GM18517 (cell line): ENCODE results near the gene SPNS3.

ENCODE experiments used
- ATAC-seq: cut with Tn5 transposase; IDR thresholded peaks from one replicate; pipeline ENCODE4 v1.9.1; 2021; ENCODE audit warnings: mild to moderate bottlenecking, moderate library complexity; ENCODE audit not compliant: unreplicated experiment

The SPNS3 gene, protein sequence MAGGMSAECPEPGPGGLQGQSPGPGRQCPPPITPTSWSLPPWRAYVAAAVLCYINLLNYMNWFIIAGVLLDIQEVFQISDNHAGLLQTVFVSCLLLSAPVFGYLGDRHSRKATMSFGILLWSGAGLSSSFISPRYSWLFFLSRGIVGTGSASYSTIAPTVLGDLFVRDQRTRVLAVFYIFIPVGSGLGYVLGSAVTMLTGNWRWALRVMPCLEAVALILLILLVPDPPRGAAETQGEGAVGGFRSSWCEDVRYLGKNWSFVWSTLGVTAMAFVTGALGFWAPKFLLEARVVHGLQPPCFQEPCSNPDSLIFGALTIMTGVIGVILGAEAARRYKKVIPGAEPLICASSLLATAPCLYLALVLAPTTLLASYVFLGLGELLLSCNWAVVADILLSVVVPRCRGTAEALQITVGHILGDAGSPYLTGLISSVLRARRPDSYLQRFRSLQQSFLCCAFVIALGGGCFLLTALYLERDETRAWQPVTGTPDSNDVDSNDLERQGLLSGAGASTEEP

DNA sequence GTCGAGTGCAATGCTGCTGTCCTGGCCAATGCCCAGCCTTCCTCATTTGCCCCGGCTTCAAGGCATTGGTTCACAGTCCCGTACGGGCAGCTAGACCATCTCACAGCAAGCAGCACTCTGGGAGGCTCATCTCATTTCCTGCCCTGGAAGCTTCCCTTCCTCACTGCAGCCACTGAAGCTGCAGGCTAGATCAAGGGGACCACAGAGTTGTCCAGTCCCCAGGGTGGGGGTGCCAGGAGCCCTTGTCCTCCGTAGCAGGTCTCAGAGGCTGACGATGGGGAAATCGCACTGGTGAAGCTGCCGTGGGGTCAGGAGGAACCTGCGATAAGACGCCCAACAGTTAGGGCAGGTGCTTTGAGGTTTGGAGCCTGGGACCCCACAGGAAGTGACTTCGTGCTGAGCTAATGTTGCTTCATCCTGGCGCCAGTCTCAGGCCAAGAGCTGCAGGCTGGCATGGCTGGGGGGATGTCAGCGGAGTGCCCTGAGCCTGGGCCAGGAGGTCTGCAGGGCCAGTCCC, at the start of gene SPNS3:
Gene SPNS3, plus strand, starts transcription at position 426 of the 517 bp plus-strand sequence. Its CDS starts 28 bp downstream, at position 454.
- ATAC-seq, result no peak

DNA sequence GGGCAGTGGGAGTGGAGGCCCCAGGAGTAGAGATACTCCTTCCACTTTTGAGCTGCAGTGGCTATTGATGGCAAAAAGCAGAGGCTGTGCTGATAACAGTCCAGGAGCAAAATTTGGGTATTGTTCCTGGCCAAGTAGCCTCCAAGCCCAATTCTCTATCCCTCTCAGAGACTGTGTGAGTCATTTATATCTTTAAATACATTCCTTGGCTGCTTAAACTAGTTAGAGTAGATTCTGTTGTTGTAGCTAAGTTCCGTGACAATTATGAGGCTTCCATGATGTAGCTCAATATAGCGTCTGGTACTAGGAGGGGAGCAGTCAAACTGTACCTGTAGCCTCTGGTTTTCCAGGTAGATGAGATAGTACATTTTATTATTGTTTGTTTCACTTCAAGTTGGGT, 47.3 kb upstream of the SPNS3 start:
- no peak for ATAC-seq

DNA sequence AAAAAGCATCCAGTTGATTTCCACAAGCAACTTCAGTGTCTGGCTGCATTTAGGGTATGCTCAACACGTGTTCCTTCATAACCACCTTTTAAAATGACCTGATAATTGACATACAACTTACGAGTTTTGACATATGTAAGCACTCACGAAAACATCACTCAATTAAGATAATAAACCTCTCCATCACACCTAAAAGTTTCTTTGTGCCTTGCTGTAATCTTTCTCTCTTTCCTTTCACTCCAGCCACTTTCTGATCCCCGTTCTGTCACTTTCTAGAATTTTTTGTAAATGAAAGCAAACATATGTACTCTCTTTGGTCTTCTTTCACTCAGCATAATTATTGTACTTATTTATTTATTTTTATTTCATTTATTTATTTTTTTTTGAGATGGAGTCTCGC, 46.6 kb upstream of the SPNS3 start:
- no peak for ATAC-seq

DNA sequence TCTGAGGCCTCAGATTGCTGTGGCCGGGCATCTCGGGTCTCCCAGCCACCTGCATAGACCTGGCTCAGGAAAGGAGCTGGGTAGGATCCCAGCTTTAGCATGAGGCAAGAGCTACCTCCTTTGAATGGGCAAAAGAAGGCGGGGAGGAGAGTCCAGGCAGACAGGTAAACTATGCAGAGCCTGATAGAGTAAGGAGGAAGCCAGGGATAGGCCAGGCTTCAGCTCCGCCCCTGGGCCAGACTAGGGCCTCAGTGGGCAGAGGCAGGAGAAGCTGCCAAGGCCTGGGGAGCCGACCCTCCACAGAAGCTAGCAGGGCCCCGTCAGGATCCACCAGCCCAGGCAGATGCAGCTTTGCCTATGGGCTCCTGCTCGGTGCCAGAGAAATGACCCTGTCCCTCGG, 44.7 kb upstream of the SPNS3 start:
- no peak for ATAC-seq

DNA sequence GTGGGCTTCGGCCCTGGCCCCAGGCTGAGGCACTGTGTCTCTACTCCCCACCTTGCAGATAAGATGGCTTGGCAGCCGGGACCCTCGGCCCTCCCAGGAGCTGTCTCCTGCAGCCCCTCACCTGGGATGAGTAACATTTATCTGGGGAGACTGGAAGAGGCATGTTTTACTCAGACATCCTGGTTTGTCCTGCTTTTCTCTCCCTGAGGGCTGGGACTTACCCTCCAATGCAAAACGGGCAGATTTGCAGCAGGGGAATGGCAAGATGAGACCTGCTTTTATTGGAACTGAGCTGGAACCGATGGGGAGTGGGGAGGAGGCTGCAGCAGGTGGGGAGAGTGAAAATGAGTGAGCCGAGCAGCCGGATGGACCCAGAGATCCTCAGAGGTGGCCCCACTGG, 39.9 kb upstream of the SPNS3 start:
- ATAC-seq, result no peak

DNA sequence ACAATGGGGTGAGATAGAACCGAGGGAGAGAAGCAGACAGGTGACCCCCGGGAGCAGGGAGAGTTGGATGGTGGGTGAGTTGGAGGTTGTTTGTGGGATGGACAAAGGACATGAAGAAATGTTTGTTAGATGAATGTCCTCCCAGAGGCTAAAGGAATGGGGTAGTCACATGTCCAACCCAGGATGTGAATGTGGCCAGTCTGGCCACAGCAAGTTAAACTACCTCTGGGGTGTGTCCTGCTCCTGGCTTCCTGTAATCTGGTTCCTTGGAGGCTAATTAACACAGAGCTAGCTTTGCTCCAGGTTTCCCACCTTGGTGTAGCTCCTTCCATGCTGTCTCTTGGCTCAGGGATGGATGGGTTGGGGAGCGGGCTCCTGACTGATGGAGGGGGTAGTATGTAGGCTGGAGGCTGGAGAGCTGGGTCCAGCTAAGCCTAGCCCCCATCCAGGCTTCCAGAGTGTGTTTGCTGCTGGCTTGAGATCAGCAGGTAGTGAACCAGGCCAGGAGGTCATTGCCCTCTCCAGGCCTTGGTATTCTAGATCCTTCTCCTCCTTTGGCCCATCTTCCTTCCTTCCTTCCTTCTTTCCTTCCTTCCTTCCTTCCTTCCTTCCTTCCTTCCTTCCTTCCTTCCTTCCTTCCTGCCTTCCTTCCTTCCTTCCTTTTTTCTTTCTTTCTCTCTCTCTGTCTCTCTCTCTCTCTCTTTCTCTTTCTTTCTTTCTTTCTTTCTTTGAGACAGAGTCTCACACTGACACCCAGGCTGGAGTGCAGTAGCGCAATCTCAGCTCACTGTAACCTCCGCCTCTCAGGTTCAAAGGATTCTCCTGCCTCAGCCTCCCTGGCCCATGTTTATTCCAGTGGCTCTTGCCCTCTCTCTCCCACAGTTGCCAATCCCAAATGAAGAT, 39.3 kb upstream of the SPNS3 start:
- ATAC-seq, result no peak

DNA sequence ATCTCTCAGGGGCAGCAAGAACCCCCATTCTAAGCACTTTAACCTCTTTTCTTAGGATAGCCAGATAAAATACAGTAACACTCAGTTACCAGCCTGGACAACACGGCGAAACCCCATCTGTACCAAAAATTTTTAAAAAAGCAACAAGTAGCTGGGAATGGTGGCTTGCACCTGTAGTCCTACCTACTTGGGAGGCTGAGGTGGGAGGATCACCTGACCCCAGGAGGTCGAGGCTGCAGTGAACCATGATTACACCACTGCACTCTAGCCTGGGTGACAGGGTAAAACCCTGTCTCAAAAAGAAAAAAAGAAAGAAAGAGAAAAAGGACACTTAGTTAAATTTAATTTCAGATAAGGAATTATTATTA, 38.6 kb upstream of the SPNS3 start:
- ATAC-seq, result no peak

DNA sequence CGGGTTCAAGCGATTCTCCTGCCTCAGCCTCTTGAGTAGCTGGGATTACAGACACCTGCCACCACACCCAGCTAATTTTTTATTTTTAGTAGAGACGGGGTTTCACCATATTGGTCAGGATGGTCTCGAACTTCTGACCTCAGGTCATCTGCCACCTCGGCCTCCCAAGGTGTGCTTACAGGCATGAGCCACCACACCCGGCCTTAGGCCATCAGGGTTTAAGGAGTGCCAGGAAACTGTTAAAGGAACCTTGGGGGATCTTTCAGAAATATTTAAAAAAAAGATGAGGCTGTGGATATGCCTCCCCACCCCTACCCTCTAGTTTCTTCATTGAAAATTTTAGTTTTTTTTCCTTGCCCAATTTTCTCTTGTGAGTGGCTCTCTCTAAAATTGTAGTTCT, 35.9 kb upstream of the SPNS3 start:
- ATAC-seq, result no peak

DNA sequence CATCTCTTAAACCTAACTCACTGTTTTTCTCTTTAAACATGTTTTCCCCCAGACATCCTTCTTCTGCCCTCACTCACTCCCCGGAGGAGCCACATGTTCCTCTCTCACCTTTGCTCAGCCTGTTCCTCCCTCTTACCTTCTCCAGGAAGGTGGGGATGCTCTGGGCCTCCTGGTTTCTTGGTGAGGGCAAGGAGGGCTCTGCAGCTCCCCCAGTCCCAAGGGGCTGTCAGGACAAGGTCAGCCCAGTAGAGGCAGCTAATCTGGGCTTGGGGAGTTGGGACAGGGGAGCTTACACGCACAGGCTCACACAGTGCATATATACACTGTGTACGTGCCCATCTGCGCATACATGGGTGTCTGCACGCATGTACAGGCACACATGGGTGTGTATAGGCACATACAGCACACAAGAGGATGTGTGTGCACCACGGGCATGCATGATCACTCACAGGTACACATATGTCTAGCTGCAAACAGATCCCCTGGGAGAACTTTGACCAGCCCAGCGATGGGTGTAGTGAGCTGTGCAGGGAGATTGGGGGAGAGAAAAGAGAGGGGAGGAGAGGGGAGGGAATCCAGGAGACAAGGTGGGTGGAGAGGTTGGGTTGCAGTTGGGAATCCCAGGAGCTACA, 28.6 kb upstream of the SPNS3 start:
- ATAC-seq, result no peak

DNA sequence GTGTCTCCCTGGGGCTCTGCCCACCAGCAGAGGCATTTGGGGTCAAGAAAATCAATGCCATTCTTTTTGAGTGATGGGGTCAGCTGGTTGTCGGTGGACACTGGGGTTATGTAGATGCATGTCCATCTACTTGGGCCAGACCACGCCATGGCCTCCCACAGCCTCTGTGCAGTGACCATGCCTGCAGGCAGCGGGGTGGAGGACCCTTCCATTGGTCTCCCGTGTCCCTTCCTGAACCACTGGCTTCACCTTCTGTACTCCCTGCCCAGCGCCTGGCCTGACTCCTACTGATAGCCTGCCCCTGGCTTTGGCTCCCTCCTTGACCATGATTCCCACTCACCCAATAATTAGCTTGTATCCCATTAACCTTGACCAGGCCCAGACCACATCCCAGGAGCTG, 28.0 kb upstream of the SPNS3 start:
- ATAC-seq, result no peak

DNA sequence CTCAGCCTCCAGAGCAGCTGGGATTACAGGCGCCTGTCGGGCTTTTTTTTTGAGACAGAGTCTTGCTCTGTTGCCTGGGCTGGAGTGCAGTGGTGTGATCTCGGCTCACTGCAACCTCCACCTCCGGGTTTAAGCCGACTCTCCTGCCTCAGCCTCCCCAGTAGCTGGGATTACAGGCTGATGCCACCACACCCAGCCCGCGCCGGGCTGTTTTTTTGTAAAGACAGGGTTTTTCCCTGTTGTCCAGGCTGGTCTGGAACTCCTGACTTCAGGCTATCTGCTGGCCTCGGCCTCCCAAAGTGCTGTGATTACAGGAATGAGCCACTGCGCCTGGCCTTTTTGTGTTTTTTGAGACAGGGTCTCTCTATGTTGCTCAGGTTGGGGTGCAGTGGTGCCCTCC, 27.4 kb upstream of the SPNS3 start:
- no peak for ATAC-seq

DNA sequence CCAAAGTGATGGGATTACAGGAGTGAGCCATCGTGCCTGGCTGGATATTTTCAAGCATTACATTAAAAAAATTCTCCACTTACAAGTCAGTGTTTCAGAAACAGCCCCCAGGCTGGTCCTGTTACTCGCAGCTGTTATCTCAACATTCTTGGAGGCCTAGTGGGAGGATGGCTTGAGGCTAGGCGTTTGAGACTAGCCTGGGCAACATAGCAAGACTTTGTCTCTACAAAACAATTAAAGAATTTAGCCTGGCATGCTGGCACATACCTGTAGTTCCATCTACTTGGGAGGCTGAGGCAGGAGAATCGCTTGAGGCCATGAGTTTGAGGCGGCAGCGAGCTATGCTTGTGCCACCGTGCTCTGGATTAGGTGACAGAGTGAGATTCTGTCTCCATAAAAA, 26.5 kb upstream of the SPNS3 start:
- ATAC-seq, result no peak

DNA sequence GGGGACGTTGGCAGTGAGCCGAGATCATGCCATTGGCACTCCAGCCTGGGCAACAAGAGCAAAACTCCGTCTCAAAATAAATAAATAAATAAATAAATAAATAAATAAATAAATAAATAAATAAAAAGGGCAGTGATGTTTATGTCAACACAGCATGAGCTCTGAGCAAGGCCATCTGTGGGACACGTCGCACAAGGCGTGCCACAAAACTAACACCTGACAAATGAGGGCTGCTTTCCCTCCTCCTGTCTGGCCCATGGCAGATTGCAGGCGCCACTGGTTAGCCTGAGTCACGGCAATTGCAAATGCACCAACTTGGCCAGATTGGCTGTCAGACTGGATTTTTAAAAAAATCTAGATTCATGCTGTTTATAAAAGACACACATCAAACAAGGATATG, 25.9 kb upstream of the SPNS3 start:
- no peak for ATAC-seq

DNA sequence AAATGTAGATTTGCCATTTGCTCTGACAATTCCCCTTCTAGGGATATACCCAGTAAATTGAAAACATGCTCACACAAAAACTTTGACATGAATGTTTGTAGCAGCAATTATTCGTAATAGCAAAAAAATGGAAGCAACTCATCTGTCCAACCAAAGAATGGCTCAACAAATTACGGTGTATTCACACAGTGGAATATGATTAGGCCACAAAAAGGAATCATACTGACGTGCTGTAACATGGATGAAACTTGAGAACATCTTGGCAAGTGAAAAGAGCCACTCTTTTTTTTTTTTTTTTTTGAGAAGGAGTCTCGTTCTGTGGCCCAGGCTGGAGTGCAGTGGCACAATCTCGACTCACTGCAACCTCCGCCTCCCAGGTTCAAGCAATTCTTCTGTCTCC, 24.1 kb upstream of the SPNS3 start:
- ATAC-seq, result no peak

DNA sequence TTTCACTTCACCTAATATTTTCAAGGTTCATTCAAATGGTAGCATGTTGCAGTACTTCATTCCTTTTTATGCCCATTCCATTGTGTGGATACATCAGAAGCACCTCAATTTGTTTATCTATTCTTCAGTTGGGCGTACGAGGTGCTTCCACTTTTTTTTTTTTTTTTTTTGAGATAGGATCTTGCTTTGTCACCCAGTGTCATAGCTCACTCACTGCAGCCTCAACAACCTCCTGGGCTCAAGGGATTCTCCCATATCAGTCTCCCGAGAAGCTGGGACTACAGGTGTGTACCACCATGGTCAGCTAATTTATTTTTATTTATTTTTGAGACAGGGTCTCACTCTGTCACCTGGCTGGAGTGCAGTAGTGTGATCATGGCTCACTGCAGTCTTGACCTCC, 22.5 kb upstream of the SPNS3 start:
- no peak for ATAC-seq

DNA sequence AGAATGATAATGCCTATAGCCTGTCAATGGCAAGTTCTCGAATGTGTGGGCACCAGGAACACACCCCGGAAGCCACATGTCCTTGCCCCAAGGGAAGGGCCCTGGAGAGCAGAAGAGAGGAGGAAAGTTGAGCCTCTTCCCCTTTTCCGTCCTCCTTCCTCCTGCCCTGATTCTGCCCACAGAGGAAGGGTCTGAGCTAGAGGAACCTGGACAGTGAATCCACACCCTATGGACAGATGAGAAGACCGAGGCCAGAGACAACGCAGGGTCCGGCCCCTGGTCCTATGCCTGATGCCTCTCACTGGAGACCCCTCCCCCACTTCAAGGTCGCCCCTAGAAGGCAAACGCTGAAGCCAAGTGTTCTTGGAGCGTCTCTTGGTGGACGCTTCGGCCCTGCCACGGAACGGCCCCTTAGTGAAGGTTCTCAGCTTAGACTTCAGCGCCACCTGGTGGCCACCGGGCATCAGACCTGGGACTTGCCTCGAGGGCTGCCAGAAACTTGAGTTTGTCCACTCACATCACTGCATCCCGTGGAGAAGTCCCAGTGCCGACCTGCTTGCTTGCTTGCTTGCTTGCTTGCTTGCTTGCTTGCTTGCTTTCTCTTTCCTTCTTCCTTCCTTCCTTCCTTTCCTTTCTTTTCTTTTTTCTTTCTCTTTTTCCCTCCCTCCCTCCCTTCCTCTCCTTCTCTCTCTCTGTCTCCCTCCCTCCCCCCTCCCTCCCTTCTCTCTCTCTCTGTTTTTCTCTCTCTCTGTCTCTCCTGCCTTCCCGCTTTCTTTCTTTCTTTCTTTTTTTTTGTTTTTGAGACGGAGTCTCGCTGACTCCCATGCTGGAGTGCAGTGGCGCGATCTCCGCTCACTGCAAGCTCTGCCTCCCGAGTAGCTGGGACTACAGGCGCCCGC, 20.6 kb upstream of the SPNS3 start:
- no peak for ATAC-seq

DNA sequence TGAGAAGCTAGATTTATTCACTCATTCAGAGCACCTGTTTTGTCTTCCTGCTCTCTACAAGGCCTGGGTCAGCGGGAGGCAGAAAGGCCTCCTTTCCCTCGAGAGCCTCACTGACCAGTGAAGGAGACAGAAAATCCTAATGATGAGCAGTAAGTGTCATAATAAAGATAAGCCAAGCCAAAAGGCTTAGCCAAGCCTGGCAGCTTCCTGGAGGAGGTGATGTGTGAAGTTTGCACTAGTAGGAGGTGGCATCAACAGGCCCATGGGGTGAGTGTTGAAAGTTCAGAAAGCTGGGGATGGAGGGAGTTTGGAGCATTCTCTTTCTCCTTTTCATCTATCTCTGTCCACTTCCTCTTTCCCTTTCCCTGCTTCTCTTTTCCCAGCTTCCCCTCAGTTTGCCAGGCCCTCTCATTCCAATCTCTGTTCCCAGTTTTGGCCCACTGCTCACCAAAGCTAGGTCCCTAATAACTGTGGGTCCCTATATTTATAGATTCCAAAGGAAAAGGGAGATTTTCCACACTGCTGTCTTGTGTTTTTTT, 16.5 kb upstream of the SPNS3 start:
- no peak for ATAC-seq

DNA sequence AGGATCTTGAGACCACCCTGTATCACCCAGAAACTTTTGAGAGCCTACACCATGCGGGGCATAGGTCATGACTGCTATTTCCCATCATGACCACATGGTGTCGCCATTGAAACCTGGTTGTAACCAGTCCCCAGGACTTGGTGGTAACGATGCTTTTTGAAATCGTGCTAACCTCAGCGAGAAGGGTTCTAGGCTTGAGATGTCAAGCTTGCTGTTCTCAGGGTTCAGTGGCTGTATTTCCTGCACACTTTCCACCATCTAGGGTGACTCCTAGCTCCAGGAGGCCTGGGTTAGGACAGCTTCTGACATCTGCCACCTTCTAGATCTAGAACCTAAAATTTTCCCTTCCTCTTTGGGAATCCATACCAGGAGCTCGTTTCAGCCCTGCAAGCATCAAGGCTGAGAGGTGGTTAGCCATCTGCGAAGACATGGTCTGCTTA, 13.0 kb upstream of the SPNS3 start:
- no peak for ATAC-seq

DNA sequence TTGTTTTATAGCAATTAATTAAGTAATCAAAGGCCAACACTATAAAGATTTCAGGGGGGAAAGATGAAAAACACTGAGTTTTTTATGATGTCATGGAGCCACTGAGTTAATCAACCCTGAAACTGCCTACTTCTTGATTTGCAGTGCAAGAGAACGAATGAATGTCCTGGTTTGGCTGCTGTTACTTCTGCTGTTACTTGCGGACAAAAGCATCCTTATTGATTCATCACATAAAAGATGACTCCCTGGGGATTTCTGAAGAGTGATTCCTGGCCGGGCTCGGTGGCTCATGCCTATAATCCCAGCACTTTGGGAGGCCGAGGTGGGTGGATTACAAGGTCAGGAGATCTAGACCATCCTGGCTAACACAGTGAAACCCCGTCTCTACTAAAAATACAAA, 10.9 kb upstream of the SPNS3 start:
- ATAC-seq, result no peak

DNA sequence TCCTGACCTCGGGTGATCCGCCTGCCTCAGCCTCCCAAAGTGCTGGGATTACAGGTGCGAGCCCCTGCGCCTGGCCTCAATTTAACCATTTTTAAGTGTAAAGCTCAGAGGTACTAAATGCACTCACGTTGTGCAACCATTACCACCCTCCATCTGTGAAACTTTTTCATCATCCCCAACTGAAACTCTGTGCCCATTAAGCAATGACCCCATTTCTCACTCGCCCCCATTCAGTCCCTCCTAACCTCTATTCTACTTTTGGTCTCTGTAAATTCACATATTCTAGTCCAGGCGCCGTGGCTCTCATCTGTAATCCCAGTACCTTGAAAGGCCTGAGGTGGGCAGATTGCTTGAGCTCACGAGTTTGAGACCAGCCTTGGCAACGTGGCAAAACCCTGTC, 8.3 kb upstream of the SPNS3 start:
- ATAC-seq, result no peak
